HG03378 (cell line): ENCODE measurements around the gene HNRNPA0.
"Not testable (repeated sequence)": the region's sequence is repeated elsewhere in the genome, so short reads cannot be mapped to it uniquely, and the experiment has no call there.

Experiments used
- ATAC-seq: cut with Tn5 transposase; IDR thresholded peaks from one replicate; pipeline ENCODE4 v1.9.1; 2021; ENCODE audit warnings: mild to moderate bottlenecking, moderate library complexity; ENCODE audit not compliant: unreplicated experiment

HNRNPA0 gene

GRCh38 chr5:137754188-137754960 is at the start of gene HNRNPA0:
TSS of gene HNRNPA0 (minus strand) at chr5:137754363. CDS start at chr5:137754066, 297 bp downstream.
- ATAC-seq: peak; percentile 68

GRCh38 chr5:137802282-137803210 is 48.4 kb upstream of the HNRNPA0 start:
- ATAC-seq: no peak

- ATAC-seq: no peak
Observed at GRCh38 chr5:137800700-137801411, 46.7 kb upstream of the HNRNPA0 start.

- ATAC-seq: no peak
Observed at GRCh38 chr5:137796279-137796678, 42.1 kb upstream of the HNRNPA0 start.

- no peak for ATAC-seq
Observed at GRCh38 chr5:137794863-137795262, 40.7 kb upstream of the HNRNPA0 start.

- no peak for ATAC-seq
Observed at GRCh38 chr5:137792303-137792702, 38.1 kb upstream of the HNRNPA0 start.

- no peak for ATAC-seq
Observed at GRCh38 chr5:137791799-137792198, 37.6 kb upstream of the HNRNPA0 start.

GRCh38 chr5:137791387-137791786 is 37.2 kb upstream of the HNRNPA0 start:
- no peak for ATAC-seq

GRCh38 chr5:137788560-137788959 is 34.4 kb upstream of the HNRNPA0 start:
- ATAC-seq: not testable (repeated sequence)

GRCh38 chr5:137782984-137783536 is 28.9 kb upstream of the HNRNPA0 start:
- no peak for ATAC-seq

- no peak for ATAC-seq
Observed at GRCh38 chr5:137782055-137782454, 27.9 kb upstream of the HNRNPA0 start.

GRCh38 chr5:137778772-137779564 is 24.8 kb upstream of the HNRNPA0 start:
- no peak for ATAC-seq

GRCh38 chr5:137767937-137768336 is 13.8 kb upstream of the HNRNPA0 start:
- not testable (repeated sequence) for ATAC-seq

GRCh38 chr5:137761566-137761965 is 7.4 kb upstream of the HNRNPA0 start:
- no peak for ATAC-seq

GRCh38 chr5:137760719-137761516 is 6.8 kb upstream of the HNRNPA0 start:
- no peak for ATAC-seq

- ATAC-seq: no peak
Observed at GRCh38 chr5:137760294-137760693, 6.1 kb upstream of the HNRNPA0 start.

GRCh38 chr5:137758715-137759306 is 4.6 kb upstream of the HNRNPA0 start:
- ATAC-seq: peak; percentile 42

GRCh38 chr5:137758121-137758520 is 4.0 kb upstream of the HNRNPA0 start:
- ATAC-seq: no peak

- ATAC-seq: no peak
Observed at GRCh38 chr5:137757634-137758033, 3.5 kb upstream of the HNRNPA0 start.
